ENCODE measurements around the gene DNASE1L1. TPM values are rescaled to one million over a fixed set of nuclear protein-coding genes. Genes with fewer than 3 reads are reported as not detected.

The DNASE1L1 gene
- total RNA-seq, 1 donor from 2014 or later: 9.3 TPM

DNA sequence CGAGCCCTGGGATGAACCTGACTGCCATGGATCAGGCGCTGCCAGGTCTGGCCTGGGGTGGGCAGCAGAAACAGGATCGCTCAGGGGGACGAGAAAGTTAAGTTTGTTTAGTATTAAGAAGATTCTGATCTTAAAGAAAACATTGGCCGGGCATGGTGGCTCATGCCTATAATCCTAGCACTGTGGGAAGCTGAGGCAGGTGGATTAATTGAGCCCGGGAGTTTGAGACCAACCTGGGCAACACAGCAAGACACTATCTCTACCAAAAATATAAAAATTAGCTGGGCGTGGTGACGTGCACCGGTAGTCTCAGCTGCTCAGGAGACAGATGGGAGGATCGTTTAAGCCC is 33.9 kb downstream of the DNASE1L1 start:
- TF ChIP-seq, protein P1, sequence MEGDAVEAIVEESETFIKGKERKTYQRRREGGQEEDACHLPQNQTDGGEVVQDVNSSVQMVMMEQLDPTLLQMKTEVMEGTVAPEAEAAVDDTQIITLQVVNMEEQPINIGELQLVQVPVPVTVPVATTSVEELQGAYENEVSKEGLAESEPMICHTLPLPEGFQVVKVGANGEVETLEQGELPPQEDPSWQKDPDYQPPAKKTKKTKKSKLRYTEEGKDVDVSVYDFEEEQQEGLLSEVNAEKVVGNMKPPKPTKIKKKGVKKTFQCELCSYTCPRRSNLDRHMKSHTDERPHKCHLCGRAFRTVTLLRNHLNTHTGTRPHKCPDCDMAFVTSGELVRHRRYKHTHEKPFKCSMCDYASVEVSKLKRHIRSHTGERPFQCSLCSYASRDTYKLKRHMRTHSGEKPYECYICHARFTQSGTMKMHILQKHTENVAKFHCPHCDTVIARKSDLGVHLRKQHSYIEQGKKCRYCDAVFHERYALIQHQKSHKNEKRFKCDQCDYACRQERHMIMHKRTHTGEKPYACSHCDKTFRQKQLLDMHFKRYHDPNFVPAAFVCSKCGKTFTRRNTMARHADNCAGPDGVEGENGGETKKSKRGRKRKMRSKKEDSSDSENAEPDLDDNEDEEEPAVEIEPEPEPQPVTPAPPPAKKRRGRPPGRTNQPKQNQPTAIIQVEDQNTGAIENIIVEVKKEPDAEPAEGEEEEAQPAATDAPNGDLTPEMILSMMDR (conservative IDR thresholded peaks at IDR 0.05): no peak
- peak overlapping the region; percentile 79 for H3K4me3 Mint-ChIP-seq
- H3K27me3 Mint-ChIP-seq (ENCODE audit: low read depth): peaks cover 5% of the 10 kb centered on the region
- H3K36me3 Mint-ChIP-seq (ENCODE audit: low read depth): no peaks in the 10 kb centered on the region
- H3K27ac Mint-ChIP-seq (ENCODE audit: unreplicated experiment): no peak overlapping the region
- H3K4me1 Mint-ChIP-seq: peaks cover 10% of the 10 kb centered on the region
- no peaks in the 10 kb centered on the region for H3K9me3 Mint-ChIP-seq
- DNase-seq (ENCODE audit: low read depth, low spot score): no peak

DNA sequence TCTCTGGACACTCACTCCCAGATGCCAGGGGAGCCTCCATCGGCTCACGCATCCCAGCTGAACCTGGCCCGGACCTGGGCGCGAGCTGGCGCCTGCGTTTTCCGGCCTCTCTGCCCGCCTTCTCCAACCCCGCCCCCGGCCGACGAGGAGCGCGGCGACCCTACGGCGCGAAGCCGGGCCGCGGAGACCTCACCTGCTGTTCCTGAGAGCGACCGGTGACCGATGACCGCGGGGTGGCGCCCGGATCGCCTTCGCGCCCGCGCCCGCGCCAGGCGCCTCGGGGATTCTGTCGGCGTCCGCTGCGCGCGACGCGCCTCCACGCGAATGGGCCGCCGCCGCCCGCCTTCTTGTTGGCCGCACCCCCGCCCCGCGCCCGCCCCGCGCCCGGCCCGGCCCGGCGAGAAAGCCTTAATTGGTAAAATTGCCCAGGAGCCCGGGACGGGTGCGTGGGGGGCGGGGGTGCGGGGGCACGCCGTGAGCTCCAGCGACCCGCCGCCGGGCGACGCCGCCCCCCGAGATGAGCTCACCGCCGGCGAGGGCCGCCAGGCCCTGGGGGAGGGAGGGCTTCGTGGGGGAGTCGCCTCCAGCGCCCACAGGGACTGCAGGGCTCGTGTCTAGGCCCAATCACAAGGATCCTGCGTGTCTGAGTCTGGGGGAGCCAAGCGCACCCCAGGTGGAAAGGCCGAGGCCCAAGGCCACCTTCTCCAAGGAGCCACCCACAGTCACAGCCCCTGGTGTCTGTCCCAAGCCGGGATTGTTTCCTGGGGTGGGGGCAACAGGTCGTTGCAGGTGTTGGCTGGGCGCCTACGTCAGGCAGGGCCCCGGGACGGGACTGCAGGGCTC is 34.5 kb downstream of the DNASE1L1 start, which contains the start of gene FLNA:
Gene FLNA (minus strand): TSS at position 322 of the 843 bp plus-strand sequence. CDS start 3,389 bp downstream, outside the sequence.
- Mint-ChIP-seq H3K27ac (ENCODE audit: unreplicated experiment) (no peak within 1 kb of the TSS), H3K27me3 (ENCODE audit: low read depth) (peaks cover 8% of the 10 kb centered on the region), H3K9me3 (no peaks in the 10 kb centered on the region), H3K36me3 (ENCODE audit: low read depth) (peaks cover 4% of the 10 kb centered on the region), H3K4me1 (peaks cover 6% of the 10 kb centered on the region), H3K4me3 (peak within 1 kb of the TSS; percentile 93)
- DNase-seq (ENCODE audit: low read depth, low spot score): no peak
- TF ChIP-seq, protein P1 (conservative IDR thresholded peaks at IDR 0.05): no peak

DNA sequence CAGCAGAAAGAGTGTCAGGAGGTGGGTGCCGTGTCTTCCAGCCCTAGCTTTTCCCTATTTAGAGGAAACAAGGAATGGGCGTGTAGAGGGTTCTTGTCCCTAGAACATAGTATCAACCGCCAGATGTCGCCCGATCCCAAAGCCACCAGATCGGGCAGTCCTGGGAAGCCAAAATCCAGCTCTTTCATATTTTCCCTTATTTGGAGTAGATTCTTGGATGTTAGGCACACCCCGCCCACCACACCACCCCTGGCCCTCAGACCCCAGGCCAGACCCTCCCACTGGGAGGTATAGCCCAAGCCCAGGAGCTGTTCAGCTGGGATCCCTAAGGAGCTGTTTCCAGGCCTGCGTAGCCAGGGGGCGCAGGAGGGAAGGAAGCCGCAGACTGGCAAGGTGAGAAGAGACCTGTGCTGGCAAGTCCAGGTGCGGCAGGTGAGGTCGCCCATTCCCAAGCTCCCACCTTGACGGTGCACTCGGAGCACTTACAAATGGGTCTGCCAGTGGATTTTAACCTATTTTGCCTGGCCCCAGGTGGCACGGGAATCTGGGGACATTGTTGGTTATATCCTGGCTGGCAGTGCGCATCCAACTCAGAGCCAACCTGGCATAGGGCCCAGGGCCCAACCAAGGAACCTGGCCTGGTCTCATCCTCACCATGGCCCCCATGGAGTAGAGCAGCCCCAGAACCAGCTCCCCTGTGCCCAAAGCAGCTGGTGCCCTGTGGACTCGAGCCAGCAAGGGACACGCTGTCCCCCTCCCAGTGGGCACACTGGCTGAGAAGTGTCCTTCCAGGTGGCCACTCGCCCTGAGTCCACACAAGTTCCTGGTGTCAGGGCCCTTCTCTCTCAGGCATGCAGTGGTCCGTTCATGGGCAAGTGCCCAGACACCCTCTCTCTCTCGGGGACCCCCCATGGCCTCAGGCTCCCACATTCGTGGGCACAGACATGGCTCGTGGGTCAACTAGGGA is 35.4 kb downstream of the DNASE1L1 start:
- no peak overlapping the region for H3K27ac Mint-ChIP-seq (ENCODE audit: unreplicated experiment)
- TF ChIP-seq, protein P1 (conservative IDR thresholded peaks at IDR 0.05): peak; percentile 69
- H3K9me3 Mint-ChIP-seq: no peaks in the 10 kb centered on the region
- H3K27me3 Mint-ChIP-seq (ENCODE audit: low read depth): peaks cover 8% of the 10 kb centered on the region
- peak overlapping the region; percentile 93 for H3K4me3 Mint-ChIP-seq
- peaks cover 6% of the 10 kb centered on the region for H3K4me1 Mint-ChIP-seq
- peak; percentile 63 for DNase-seq (ENCODE audit: low read depth, low spot score)
- H3K36me3 Mint-ChIP-seq (ENCODE audit: low read depth): peaks cover 4% of the 10 kb centered on the region

DNA sequence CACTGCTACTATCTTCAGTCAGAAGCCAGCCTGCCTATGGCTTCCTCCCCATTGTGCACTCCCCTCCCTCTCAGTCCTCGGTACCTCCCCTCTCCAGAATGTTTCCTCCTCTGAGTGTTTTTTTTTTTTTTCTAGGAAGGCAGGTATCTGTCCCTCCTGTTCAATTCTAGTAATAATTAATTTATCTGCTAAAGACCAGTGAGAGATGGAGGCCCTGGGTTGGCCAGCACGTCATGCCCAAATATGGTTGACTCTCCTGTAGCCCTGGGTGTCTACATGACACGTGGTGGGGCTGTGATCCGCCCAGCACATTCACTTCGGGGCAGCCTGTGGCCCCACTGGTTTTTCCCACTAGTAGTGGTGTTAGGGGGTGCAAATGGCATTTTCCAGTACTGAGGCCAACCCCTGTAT is 36.4 kb downstream of the DNASE1L1 start:
- Mint-ChIP-seq H3K36me3 (ENCODE audit: low read depth) (peaks cover 4% of the 10 kb centered on the region), H3K4me3 (peak overlapping the region; percentile 83), H3K27me3 (ENCODE audit: low read depth) (peaks cover 8% of the 10 kb centered on the region), H3K27ac (ENCODE audit: unreplicated experiment) (no peak overlapping the region), H3K9me3 (no peaks in the 10 kb centered on the region), H3K4me1 (peaks cover 6% of the 10 kb centered on the region)
- DNase-seq (ENCODE audit: low read depth, low spot score): no peak
- TF ChIP-seq, protein P1 (conservative IDR thresholded peaks at IDR 0.05): no peak

DNA sequence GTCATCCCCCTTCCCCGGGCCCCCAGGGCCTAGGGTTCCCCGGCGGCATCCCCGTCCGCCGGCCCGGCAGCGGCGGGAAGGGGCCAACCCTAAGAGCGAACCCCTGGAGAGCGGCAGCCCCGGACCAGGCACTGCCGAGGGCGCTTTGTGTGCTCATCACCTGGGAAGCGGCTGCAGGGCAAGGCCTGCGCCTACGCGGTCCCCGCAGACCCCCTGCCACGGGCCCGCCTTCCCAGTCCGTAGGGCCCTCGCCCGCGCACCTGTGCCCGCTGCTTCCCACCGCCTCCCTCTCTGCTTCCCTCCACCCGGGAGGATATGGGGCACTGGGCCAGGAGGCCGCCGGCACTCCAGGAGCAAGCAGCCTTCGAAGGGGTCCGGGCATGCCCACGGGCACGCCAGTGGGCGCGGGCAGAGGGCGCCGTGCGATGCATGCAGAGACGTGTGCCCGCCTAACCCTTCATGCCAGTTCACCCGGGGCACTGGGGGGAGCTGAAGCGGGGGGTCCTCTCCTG is 37.2 kb downstream of the DNASE1L1 start:
- Mint-ChIP-seq H3K4me1 (peaks cover 6% of the 10 kb centered on the region), H3K36me3 (ENCODE audit: low read depth) (peaks cover 4% of the 10 kb centered on the region), H3K4me3 (no peak overlapping the region), H3K27me3 (ENCODE audit: low read depth) (peaks cover 8% of the 10 kb centered on the region), H3K9me3 (no peaks in the 10 kb centered on the region), H3K27ac (ENCODE audit: unreplicated experiment) (no peak overlapping the region)
- no peak for DNase-seq (ENCODE audit: low read depth, low spot score)
- TF ChIP-seq, protein P1 (conservative IDR thresholded peaks at IDR 0.05): no peak

Data from neural crest cell (in vitro differentiated cells).